ENCODE data around the gene KRTAP10-2. TPM values are rescaled to one million over a fixed set of nuclear protein-coding genes. Genes with fewer than 3 reads are reported as not detected.
"Not testable (repeated sequence)": the region's sequence is repeated elsewhere in the genome, so short reads cannot be mapped to it uniquely, and the experiment has no call there.

KRTAP10-2 gene
- total RNA-seq, 2 donors from 2014 or later, result not detected

- intact Hi-C loops (cut with DNase I), result no loop called here
- DNase-seq (ENCODE audit: low spot score), result no peak
Observed at GRCh38 chr21:44583800-44584147, 32.5 kb upstream of the KRTAP10-2 start.

GRCh38 chr21:44583089-44583799 lies 31.9 kb upstream of the KRTAP10-2 start:
- intact Hi-C loops (cut with DNase I), result no loop called here
- peak; percentile 26 for DNase-seq (ENCODE audit: low spot score)

- peak; percentile 51 for DNase-seq (ENCODE audit: low spot score)
- intact Hi-C loops (cut with DNase I), result no loop called here
Observed at GRCh38 chr21:44582055-44582454, 30.8 kb upstream of the KRTAP10-2 start.

- DNase-seq (ENCODE audit: low spot score), result no peak
Observed at GRCh38 chr21:44581158-44581557, 29.9 kb upstream of the KRTAP10-2 start.

GRCh38 chr21:44580231-44580821 lies 29.0 kb upstream of the KRTAP10-2 start, which contains the start of gene KRTAP10-5:
KRTAP10-5 (minus strand) TSS chr21:44580604; CDS start chr21:44580578, 26 bp downstream.
- peak; percentile 49 for DNase-seq (ENCODE audit: low spot score)
- intact Hi-C loops (cut with DNase I), result not testable (repeated sequence)

More at GRCh38 chr21:44581158-44581557, 29.9 kb upstream of the KRTAP10-2 start:
- intact Hi-C loops (cut with DNase I), result no loop called here

- intact Hi-C loops (cut with DNase I), result no loop called here
- DNase-seq (ENCODE audit: low spot score), result no peak
Observed at GRCh38 chr21:44579833-44580144, 28.5 kb upstream of the KRTAP10-2 start.

- intact Hi-C loops (cut with DNase I), result no loop called here
- DNase-seq (ENCODE audit: low spot score), result peak; percentile 55
Observed at GRCh38 chr21:44579056-44579832, 27.9 kb upstream of the KRTAP10-2 start.

- peak; percentile 68 for DNase-seq (ENCODE audit: low spot score)
- intact Hi-C loops (cut with DNase I), result no loop called here
Observed at GRCh38 chr21:44578371-44579055, 27.2 kb upstream of the KRTAP10-2 start.

- intact Hi-C loops (cut with DNase I), result no loop called here
- DNase-seq (ENCODE audit: low spot score), result peak; percentile 43
Observed at GRCh38 chr21:44576025-44576420, 24.7 kb upstream of the KRTAP10-2 start.

- intact Hi-C loops (cut with DNase I), result no loop called here
Observed at GRCh38 chr21:44575307-44576024, 24.2 kb upstream of the KRTAP10-2 start.

GRCh38 chr21:44574457-44575306 lies 23.4 kb upstream of the KRTAP10-2 start:
- intact Hi-C loops (cut with DNase I), result no loop called here

More at GRCh38 chr21:44575307-44576024, 24.2 kb upstream of the KRTAP10-2 start:
- DNase-seq (ENCODE audit: low spot score), result peak; percentile 52

GRCh38 chr21:44573630-44574456 lies 22.5 kb upstream of the KRTAP10-2 start, which contains the start of gene KRTAP10-4:
KRTAP10-4 (plus strand) TSS chr21:44573729; CDS start chr21:44573759, 30 bp downstream.
- intact Hi-C loops (cut with DNase I), result not testable (repeated sequence)
- DNase-seq (ENCODE audit: low spot score), result peak; percentile 79

More at GRCh38 chr21:44574457-44575306, 23.4 kb upstream of the KRTAP10-2 start:
- DNase-seq (ENCODE audit: low spot score), result peak; percentile 74

GRCh38 chr21:44572959-44573583 lies 21.8 kb upstream of the KRTAP10-2 start:
- DNase-seq (ENCODE audit: low spot score), result peak; percentile 46

GRCh38 chr21:44571844-44572782 lies 20.8 kb upstream of the KRTAP10-2 start:
- intact Hi-C loops (cut with DNase I), result no loop called here
- DNase-seq (ENCODE audit: low spot score), result peak; percentile 55

More at GRCh38 chr21:44572959-44573583, 21.8 kb upstream of the KRTAP10-2 start:
- intact Hi-C loops (cut with DNase I), result no loop called here

GRCh38 chr21:44571296-44571695 lies 20.0 kb upstream of the KRTAP10-2 start:
- intact Hi-C loops (cut with DNase I), result no loop called here
- DNase-seq (ENCODE audit: low spot score), result no peak

Measured in posterior vena cava (tissue), 2 donors.